Activated B cell treated with CpG ODN at 0.5 μM for 24 hours (primary cell): ENCODE measurements around the gene HEPHL1. TPM values are rescaled to one million over a fixed set of nuclear protein-coding genes. Genes with fewer than 3 reads are reported as not detected.

Experiments used
- ATAC-seq: fragments of 200-7000 bp; cut with Tn5 transposase; one replicate; pipeline ENCODE4 v1.10.0; 2021; ENCODE audit warnings: low read depth, mild to moderate bottlenecking, moderate library complexity
- CTCF ChIA-PET: fragments of 350-600 bp; sonication (Branson Sonifier 250); formaldehyde crosslinking; loops from one replicate; lab custom pipeline; 2021; ENCODE audit warnings: antibody characterized with exemption; lab: Charles Lee
- POLR2A ChIA-PET: fragments of 350-600 bp; sonication (Branson Sonifier 250); formaldehyde crosslinking; loops from one replicate; lab custom pipeline; 2021; ENCODE audit warnings: antibody characterized with exemption; lab: Charles Lee
- DNase-seq: peaks from one replicate; pipeline ENCODE4 v3.0.0; 2022
- H3K27ac Mint-ChIP-seq: one replicate; pipeline ENCODE4 v1.8.0; 2020; ENCODE audit warnings: mixed read lengths
- H3K27me3 Mint-ChIP-seq: one replicate; pipeline ENCODE4 v1.8.0; 2021; ENCODE audit warnings: mixed read lengths
- H3K36me3 Mint-ChIP-seq: one replicate; pipeline ENCODE4 v1.8.0; 2021; ENCODE audit warnings: low read depth, mixed read lengths
- H3K4me1 Mint-ChIP-seq: one replicate; pipeline ENCODE4 v1.8.0; 2021; ENCODE audit warnings: mixed read lengths
- H3K4me3 Mint-ChIP-seq: one replicate; pipeline ENCODE4 v1.8.0; 2020; ENCODE audit warnings: mild to moderate bottlenecking, mixed read lengths
- H3K9me3 Mint-ChIP-seq: one replicate; pipeline ENCODE4 v1.8.0; 2020; ENCODE audit warnings: mixed read lengths
- CTCF ChIP-seq: fragments of 200-600 bp; IDR thresholded peaks from one replicate; pipeline ENCODE4 v1.8.0; 2022; ENCODE audit warnings: antibody characterized with exemption, mild to moderate bottlenecking
- intact Hi-C: fragments of 100-400 bp; cut with micrococcal nuclease; formaldehyde crosslinking; loops from one replicate; pipeline ENCODE4 v1.15.1; 2024
- total RNA-seq: library from RNA; stranded (reverse); gene quantifications from 2 replicates; pipeline ENCODE4 v1.2.3, GENCODE V29; 2022

The HEPHL1 gene
- total RNA-seq, 1 donor from 2014 or later: not detected

DNA sequence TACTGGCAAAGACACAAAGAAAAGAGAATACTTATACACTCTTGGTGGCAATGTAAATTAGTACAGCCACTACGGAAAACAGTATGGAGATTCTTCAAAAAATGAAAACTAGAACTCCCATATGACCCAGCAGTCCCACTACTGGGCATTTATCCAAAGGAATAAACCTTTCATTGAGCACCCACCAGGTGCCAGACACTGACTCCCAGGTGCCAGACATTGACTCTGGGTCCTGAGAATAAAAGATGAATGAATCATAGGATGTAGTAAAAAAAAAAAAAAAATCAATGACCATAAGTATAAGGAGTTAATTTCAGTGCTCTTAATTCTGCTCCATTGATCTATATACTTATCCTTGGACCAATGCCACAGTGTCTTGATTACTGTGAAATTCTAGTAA lies 28.2 kb downstream of the HEPHL1 start:
- no peak for ATAC-seq
- POLR2A ChIA-PET: no interaction called here
- no peaks in the 10 kb centered on the region for H3K4me1 Mint-ChIP-seq

DNA sequence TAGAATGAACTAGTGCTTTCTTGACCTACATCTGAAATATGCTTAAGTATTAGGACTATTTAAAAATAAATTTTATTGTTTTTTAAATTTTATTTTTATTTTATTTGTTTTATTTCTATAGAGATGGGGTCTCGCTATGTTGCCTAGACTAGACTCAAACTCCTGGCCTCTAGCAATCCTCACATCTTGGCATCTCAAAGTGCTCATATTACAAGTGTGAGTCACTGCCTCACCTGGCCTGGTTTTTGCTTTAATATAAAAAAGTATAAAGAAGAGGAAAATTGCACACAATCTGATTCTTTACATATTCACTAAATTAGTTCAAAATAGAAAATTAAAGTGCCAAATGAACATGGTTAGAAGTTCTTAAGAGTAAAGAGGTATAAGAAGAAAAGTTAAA lies 37.5 kb downstream of the HEPHL1 start:
- no peak for ATAC-seq
- TF ChIP-seq CTCF: no peak
- Mint-ChIP-seq H3K36me3 (no peaks in the 10 kb centered on the region), H3K27me3 (no peaks in the 10 kb centered on the region), H3K4me3 (no peak overlapping the region), H3K4me1 (no peaks in the 10 kb centered on the region), H3K27ac (no peak overlapping the region), H3K9me3 (no peaks in the 10 kb centered on the region)
- ChIA-PET CTCF (no interaction called here), POLR2A (no interaction called here)
- DNase-seq: no peak
- intact Hi-C loops: no loop called here

More for the DNA sequence above, 28.2 kb downstream of the HEPHL1 start:
- Mint-ChIP-seq H3K9me3 (peaks cover 8% of the 10 kb centered on the region), H3K27ac (no peak overlapping the region), H3K4me3 (no peak overlapping the region), H3K27me3 (no peaks in the 10 kb centered on the region), H3K36me3 (no peaks in the 10 kb centered on the region)
- no peak for DNase-seq
- intact Hi-C loops: no loop called here
- TF ChIP-seq CTCF: no peak
- CTCF ChIA-PET: no interaction called here

GRCh38 chr11:94059065-94059464 lies 37.9 kb downstream of the HEPHL1 start:
- intact Hi-C loops: no loop called here
- DNase-seq (no peak), ATAC-seq (no peak)
- Mint-ChIP-seq H3K36me3 (no peaks in the 10 kb centered on the region), H3K4me1 (no peaks in the 10 kb centered on the region), H3K27ac (no peak overlapping the region), H3K27me3 (no peaks in the 10 kb centered on the region), H3K9me3 (no peaks in the 10 kb centered on the region), H3K4me3 (no peak overlapping the region)
- CTCF ChIA-PET: no interaction called here
- TF ChIP-seq CTCF: no peak
- POLR2A ChIA-PET: no interaction called here

DNA sequence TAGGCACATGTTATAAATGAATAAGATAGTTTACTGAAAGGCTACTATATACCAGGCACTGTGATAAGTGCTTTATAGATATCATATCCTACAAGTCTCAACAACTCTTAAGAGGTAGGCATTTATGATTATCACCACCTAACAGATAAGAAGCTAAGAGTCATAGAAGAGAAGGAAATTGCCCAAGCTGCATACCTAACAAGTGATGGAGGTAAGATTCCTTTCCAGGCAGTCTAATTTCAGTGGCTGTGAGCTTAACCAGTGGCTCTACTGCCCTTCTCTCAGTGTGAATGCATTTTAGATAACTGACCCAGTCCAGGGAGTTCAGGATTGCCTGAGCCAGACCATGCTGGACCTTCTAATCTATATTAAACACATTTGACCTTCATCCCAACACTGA lies 39.2 kb downstream of the HEPHL1 start:
- intact Hi-C loops: no loop called here
- CTCF ChIA-PET: no interaction called here
- Mint-ChIP-seq H3K36me3 (no peaks in the 10 kb centered on the region), H3K27me3 (peaks cover 2% of the 10 kb centered on the region), H3K4me3 (no peak overlapping the region), H3K27ac (no peak overlapping the region), H3K4me1 (no peaks in the 10 kb centered on the region), H3K9me3 (no peaks in the 10 kb centered on the region)
- POLR2A ChIA-PET: no interaction called here
- TF ChIP-seq CTCF: no peak
- ATAC-seq (no peak), DNase-seq (no peak)

DNA sequence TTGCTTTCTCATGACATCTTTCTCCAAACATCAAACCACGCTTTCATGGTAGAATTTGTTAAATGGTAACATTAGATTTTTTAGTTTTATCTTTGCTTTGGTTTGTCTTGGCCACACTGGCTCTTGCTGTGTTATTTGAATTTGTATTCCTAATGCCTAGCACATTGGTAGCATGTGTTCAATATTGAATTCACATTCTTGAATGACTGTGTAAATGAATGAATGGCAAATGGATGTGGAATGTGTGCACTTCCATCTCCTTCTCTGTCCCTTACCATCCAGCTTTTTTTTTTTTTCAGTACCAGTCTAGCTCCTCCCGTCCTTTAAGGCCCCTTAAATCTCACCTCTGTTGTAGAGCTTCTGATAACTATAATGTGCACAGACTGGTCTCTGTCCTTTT lies 41.2 kb downstream of the HEPHL1 start:
- Mint-ChIP-seq H3K27ac (no peak overlapping the region), H3K4me3 (no peak overlapping the region), H3K36me3 (no peaks in the 10 kb centered on the region), H3K27me3 (peaks cover 2% of the 10 kb centered on the region), H3K4me1 (no peaks in the 10 kb centered on the region), H3K9me3 (no peaks in the 10 kb centered on the region)
- CTCF ChIA-PET: no interaction called here
- POLR2A ChIA-PET: no interaction called here
- no peak for TF ChIP-seq CTCF
- no peak for ATAC-seq
- intact Hi-C loops: no loop called here
- no peak for DNase-seq
